Activated CD8-positive, alpha-beta memory T cell treated with anti-CD3 and anti-CD28 coated beads, Interleukin-2, amount 50 U/mL, for 1 hour (primary cell): ENCODE measurements around the gene MAN2A1.

ENCODE experiments used
- DNase-seq: peaks from one replicate; pipeline ENCODE4 v3.0.0-alpha.2; 2020; ENCODE audit errors: extremely low read depth

MAN2A1 gene

DNA sequence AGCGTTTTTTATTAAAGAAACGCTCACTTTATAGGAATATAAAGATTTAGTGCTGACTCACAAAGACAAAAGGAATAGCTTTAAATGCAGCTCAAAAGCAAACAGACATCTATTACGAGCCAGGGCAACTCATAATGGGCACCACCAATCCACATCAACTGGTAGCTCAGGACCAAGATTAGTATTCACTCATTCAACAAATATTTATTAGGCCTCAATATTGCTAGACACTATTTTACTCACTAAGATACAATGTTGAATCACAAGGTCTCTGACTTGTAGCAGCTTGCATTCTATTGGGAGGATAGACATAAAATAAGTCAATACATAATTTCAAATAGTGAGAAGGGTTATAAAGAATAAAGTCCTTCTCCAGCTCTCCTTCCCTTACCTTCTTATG lies 8.0 kb upstream of the MAN2A1 start:
- no peak for DNase-seq

DNA sequence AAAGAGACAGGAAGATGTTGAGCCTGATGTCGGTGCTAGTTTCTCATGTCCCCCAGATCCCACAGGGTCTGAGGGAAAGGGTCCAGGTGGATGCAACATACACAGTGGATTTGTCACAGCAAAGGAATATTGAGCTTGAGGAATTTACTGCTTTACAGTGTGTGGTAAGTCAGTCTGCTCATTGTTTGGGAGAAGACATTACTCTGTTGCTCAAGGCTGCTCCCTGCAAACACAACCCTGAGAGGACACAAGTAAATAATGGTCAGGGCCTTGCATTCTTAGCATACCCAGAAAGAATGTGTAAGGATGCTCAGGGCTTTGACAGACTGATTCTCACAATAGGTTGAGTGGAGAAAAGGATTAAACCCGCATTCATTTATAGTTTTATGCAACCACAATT lies 7.3 kb upstream of the MAN2A1 start:
- DNase-seq: no peak

DNA sequence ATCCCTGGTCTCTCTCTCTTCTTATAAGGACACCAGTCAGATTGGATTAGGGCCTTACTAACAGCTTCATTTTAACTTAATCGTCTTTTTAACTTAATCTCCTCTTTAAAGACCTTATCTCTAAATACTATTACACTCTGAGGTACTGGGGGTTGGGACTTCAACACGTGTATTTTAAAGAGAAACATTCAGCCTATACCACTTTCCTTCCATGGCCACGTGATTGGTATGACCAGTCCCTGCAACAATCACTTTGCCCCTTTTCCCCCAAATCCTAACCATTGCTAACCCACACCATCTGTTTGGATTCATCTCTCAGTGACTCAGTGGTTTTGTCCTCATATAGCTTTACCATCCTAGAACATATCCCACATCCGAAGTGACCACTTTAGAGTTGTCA lies 3.8 kb upstream of the MAN2A1 start:
- no peak for DNase-seq

DNA sequence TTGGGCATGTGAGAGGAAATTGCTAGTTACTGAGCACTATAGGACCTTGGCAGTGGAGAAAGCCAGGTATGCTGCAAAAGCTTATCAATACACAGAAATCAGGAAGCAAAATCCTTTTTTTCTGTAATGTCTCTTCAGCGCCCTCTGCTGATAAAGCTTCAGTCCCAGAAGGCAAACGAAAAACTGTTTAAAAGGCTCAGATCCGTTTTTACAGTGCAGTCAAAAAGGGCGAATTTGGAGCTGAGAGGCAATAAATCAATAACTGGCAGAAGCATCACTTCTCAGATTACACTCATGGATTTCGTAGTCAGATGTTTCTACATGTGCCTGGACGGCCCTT lies 1.1 kb upstream of the MAN2A1 start:
- no peak for DNase-seq

DNA sequence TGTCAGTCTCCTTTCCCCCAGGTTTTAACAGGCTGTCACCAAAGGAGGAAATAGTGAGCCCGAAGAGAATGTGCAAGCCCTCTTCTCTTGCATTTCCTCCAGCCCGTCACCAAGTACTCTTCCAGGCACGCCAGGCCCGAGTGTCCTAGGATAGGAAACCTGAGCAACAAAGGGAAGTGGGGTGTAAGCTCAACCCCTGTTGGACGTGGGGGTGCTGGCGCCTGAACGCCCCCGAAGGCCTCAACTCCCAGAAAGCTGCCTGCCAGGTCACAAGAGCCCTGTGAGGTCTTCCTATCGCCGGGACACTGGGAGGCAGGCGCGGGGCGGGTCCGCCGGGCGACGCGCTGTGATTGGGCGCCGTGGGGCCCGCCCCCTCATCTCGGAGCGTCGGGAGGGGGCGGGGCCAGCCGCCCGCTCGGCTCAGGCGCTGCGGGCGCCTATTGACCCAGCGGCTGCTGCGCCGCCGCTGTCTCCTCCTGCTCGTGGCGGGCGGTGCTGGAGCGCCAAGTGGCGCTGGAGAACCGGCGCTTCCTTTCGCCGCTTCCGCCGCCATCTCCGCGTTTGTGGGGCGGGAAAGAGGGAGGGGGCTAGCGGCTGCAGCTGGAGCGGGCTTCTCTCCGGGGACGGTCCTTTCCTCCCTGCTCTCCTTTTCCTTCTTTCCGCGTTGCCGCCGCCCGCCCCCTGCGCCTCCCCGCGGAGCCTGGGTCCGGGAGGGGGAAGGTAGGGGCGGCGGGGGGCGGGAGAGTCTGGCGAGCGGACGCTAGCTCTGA lies 572 bp upstream of the MAN2A1 start:
- DNase-seq: peak; percentile 27

DNA sequence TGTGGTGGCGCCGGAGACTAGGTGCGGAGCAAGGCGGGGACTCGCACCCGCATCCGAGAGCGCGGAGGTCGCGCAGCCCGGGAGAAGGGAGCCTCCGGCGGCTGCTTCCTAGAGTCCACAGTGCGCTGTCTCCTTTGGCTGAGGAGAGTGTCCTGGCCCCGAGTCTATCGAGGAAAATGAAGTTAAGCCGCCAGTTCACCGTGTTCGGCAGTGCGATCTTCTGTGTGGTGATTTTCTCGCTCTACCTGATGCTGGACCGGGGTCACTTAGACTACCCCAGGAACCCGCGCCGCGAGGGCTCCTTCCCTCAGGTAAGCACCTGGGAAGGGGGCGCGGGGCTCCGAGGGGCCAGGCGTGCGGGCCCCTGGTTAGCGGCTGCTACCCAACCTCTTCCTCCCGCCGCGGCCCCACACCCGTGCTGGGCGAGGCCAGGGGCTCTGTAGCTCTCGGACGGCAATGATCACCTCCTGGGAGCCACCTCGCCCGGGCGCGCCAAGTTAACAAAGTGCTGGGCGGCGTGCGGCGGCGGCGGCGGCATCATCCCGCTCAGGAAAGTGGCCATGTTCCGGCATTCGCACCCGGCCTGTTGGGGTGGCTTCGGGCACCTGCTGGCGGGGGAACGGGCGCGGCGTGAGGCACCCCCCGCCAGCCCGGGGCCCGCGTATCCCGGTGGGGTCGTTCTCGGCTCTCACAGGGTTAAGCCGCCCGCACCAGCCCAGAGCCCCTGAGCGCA lies 681 bp downstream of the MAN2A1 start:
- DNase-seq: no peak

DNA sequence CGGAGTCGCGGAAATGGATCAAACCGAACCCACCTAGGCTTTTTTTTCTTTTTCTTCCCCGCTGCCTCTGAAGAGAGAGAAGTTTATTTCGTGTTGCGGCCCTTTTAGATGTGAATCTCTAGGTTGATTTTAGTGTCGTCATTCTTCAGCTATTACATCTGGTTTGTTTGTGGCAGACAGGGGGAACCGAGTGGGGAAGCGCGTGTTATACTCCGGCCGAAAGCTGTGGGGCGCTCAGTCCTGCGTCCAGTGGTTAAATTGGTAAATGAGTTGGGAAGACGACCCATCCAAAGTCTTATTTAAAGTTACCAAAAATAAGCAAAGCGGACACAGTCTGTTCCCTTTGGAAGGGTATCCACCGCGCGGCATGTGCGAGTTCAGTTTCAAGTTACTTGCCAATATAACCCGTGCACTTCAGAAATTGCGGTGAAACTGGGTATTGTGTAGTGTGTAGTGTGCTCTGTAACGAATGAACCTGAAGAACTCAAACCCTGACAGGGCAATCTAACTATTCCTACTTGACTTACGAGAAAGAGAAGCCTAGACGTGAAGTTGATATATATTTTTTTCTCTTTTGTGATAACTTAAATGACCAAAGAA lies 1.3 kb downstream of the MAN2A1 start:
- peak; percentile 28 for DNase-seq

DNA sequence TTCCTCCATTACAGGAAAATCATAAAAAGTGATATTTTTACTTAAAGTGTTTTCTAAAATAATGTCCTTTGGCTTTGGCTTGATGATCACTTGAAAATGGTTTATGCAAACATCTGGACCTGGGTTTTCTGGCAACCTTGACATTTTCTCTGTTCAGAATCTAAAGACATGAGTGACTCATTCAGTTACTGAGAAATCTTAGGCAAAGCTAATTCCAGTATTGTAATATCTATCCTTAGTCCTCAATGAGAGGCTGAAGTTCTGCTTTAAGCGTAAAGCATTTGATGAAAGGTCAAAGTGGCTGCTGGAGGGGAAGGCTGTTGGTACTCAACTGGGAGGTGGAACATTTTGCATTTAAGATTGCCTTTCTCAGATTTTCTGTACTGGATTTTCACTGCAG lies 2.3 kb downstream of the MAN2A1 start:
- no peak for DNase-seq

DNA sequence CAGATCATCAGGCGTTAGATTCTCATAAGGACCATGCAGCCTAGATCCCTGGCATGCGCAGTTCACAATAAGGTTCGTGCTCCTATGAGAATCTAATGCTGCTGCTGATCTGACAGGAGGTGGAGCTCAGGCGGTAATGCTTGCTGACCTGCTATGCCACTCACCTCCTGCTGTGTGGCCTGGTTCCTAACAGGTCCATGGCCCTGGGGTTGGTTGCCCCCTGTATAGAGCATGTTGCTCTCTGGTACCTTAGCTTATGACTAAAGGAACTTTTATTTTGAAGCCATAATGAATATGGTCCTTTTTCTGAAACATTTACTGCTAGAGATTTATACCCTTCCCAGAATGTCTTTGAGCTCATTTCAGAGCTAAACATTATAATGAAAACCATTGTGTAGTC lies 3.1 kb downstream of the MAN2A1 start:
- no peak for DNase-seq

DNA sequence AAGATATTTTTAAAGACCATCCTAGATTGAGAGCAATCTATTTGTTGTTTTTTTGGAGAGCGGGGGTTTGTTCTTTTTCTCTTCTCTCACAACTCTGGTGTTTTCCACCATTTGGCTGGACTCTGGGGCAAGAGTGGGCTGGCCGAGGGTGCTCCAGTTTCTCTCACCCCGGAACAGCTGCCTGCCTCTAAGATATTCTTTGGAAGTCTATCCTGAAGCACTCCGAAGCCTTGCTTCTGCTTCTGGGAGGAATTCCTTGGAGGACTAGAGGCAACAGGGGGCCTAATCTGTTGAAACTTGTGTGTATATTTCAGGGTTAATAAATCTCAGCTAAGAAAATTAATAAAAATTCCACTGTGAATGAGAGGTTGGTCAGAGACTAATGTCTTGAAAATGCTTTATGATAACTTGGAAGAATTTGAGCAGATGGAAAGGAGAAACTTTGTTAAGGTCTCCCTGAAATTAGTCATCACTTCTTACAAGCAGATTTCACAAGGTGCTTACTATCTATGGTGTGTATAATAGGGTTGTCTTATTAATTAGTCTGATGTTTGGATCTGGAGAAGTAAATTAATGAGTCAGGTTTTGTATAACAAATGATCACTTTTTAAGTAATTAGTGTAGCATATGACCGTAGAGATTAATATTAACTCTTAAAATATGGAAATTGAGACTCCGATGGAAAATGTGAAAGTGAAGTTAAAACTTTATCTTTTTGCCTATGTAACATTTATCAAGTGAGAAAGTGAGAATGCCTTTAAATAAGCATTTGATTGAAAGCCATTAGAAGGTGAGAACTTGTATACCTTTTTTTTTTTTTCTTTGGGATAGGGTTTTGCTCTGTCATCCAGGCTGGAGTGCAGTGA lies 4.0 kb downstream of the MAN2A1 start:
- DNase-seq: no peak

DNA sequence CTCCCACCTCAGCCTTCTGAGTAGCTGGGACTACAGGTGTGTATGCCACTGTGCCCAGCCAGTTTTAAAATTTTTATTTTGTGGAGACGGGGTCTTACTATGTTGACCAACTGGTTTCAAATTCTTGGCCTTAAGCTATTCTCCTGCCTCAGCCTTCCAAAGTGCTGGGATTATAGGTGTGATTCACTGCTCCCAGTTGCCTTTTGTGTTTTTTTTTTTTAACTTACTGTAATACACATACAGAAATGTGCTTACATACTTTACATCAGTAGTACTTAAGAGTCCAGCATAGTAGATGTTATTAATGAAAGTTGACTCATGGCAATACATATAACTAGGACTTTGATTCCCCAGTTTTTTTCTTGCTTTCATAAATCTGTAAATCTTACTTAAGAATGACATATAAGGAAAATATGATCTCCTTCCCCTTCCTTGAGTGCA lies 4.7 kb downstream of the MAN2A1 start:
- DNase-seq: no peak

DNA sequence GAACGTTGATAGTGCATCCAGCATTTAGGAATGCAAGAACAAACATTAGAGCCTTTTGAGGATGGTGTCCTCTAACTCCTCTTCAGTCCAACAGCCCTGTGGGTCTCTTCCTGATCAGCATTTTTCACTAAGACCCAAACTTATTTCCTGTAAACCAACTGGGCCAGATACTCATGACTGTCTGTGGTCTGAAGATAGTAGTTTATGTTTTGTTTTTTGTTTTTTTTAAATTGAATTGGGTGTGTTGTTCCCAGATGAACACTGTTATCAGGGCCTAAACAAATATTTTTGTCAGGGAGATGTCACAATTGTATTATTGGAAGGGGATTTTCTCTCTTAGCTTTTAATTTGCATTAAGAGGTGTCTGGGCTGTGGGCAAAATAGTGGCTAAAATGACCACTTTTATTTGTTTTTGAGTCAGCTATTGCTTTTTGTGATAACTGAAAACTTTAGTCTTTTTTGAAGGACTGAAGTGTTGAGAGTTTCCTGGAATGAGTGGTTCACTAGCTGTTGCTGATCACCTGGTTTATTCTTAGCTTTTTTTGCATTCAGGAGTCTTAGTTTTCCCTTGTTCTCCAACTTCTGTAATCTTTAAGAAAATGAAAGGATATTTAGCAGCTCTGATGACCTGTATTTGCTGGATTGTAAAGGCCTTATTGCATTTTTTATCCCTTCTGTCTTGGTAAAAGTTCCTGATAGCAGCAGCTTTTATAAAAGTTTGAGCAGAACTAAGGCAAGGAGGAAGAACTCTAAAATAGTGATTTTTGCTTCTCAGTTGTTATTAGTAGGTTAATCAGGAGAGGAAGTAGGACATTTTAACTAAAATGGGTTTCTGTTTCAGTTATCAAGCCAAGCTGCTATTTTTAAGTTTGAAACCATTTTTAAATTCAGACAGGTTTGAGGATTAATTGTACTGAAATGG lies 5.5 kb downstream of the MAN2A1 start:
- DNase-seq: no peak

DNA sequence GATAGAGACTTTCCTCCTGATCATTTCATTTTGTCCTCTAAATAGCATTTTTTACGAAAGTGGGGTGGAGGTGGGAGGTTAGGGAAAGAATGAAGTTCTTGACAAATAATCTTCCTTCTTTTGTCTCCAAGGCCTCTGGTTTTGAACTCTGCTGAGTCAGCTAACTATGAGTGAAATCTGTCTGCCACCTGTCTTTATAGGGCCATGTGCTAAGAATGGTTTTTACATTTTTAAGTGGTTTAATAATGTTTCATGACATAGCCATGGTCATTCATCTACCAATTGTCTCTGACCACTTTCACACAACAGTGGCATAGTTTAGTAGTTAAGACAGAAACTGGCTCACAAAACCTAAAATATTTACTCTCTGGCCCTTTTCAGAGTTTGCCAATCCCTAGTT lies 7.6 kb downstream of the MAN2A1 start:
- no peak for DNase-seq

DNA sequence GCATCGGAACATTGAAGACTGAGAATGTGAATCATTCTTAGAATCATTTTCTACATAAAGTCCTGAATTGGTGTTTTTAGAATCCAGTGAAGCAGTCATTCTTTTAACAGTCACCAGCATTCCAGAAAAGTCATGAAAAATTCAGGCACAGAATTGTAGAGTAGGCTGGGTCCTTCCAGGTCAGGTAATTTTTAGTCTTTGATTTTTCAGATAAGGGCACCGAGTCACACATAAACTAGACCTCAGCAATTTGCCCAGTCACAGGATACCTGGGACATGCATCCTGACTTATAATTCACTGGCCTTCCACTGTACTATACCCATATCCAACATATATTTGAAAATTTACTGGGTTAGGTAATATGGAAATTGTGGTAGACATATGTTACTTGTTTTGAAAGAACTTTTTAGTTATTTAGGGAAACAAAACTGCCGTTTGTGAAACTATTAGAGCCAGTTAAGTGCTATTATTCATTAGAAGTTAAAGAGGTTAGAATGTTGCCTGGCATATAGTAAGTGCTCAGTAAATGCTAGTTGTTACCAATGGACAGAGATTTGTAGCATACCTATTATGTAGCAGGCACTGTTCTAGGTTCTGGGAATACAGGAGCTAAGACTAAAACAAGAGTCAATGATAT lies 10.9 kb downstream of the MAN2A1 start:
- no peak for DNase-seq

DNA sequence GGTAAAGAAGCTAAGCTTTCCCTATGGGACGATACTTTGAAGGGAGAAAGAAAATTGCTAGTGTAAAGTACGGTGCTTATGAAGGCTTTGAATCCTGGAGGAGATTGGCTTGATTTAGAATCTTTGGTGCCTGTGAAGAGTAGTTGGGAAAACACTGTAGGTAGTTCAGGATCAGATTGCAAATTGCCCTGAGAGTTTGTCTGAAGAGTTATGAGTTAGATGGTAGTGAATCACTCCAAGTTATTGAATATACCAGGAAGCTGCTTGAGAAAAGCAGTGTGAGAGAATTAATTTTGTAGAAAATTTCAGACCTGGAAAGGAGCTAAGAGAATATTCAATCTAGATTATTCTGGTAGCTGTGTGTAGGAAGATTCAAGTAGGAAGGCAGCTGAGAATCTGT lies 11.5 kb downstream of the MAN2A1 start:
- no peak for DNase-seq

DNA sequence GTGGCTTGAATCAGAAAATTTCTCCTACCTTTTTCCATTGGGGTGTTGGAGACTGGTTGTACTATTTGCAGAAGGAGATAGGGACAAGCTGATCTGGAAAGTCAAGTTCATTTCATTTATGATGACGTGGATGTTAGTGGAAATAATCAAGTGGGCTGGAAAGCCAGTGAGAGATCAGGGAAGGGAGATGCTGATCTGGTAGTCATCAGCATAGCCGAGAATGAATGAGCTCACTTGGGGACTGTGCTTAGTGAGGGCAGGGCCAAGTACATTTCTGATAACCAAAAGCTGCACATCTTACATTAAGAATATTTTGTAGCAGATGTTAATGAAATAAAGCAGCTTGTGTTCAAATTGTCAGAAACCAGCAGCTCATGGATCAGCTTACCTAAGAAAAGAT lies 12.1 kb downstream of the MAN2A1 start:
- DNase-seq: no peak

DNA sequence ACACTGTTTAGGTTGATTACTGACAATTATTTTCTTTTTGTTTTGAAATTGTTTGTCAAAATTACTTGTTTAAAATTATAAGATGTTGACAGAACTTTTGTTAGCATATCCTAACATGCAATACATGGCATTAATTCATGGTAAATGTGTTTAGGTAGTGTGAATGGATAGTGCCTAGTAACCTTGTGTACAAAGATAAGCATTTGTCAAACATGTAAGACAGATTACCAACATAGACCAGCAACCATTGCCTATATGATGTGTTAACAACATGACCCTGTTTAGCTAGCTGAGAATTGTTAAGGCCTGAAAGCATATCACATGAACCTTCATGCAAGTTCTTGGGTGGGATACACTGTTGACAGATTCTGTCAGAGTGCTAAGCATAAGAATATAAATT lies 13.4 kb downstream of the MAN2A1 start:
- DNase-seq: no peak

DNA sequence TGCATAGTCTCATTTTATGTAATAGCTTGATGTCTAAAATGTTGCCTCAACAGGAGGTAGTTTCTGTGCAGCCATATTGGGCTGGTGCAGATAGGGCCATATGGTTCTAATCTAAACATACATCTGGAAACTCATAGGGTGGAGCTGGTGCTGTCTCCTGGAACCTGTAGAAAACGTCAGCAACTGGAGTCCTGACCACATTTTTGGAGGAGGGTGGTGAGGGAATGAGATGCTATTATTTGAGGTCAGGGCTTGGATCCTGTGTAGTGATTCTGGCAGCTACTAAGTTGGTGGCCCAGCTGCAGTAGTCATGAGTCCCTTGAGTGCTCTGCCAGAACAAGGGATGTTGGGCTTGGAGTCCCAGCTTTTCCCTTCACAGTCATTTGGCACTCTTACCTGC lies 14.1 kb downstream of the MAN2A1 start:
- DNase-seq: no peak

DNA sequence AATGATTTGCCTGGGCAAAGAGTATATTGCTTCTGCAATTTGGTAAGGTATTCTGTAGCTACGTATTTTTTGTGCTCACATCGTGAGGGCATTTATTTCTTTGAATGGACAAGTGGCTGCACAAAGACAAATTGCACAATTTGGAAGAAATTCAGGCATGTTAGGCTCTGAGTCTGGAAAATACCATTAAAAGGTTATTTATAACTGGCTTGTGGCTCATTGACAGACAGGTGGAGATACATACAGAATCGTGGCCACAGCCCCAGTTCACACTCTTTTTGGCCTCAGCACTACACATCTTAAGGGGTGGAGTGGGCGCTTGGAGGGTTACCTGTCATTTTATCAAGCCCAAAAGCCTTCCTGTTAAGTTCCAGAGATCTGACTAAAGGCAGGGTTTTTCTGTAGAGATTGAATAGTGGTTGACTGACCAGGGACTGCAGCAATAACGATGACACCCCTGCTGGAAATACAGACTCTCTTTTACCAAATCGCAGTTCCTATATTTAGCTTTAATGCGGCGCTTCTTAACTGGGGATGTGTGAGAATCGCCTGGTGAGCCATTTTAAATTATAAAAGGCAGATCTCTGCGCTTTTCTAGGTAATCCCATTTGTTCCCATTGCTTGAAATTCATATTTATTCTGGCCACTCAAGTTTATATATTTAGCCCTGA lies 14.7 kb downstream of the MAN2A1 start:
- DNase-seq: no peak

DNA sequence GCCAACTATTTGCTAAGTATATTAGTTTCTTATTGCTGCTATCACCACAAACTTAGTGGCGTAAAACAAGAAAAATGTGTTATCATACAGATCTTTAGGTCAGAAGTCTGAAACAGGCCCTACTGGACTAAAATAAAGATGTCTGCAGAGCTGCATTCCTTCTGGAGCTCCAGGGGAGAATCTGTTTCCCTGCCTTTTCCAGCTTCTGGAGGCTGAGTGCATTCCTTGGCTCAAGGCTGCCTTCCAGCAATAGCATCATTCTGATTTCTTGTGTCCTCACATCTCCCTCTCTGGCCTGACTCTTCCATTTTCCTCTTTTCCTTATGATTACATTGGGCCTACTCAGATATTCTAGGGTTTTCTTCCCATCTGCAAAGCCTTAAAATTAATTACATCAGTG lies 15.9 kb downstream of the MAN2A1 start:
- no peak for DNase-seq
